ENCODE results near the gene CCL2.

Gene CCL2

GRCh38 chr17:34249061-34249460 lies 6.0 kb upstream of the CCL2 start:
- Histone ChIP-seq H3K23ac (ENCODE audit: low read depth, low read length, poor library complexity) (no peak overlapping the region), H3K4me3 (ENCODE audit: low read length in 2 of 2) (no peak overlapping the region), H3K4ac (ENCODE audit: low read length) (no peak overlapping the region), H3K79me1 (ENCODE audit: low read depth, low read length) (no peaks in the 10 kb centered on the region), H2BK5ac (ENCODE audit: low read length) (no peak overlapping the region), H3K9me3 (replicated peaks in 1 of 2; ENCODE audit: control insufficient read depth in 2 of 2, insufficient read depth in 1 of 2, low read depth in 1 of 2, low read length in 2 of 2) (no peaks in the 10 kb centered on the region), H3K36me3 (replicated peaks in 1 of 2; ENCODE audit: control insufficient read depth in 2 of 2, insufficient read depth in 2 of 2, low read length in 2 of 2) (no peaks in the 10 kb centered on the region), H3K27ac (replicated peaks; ENCODE audit: low read length) (no peak overlapping the region), H2AFZ (ENCODE audit: low read length) (no peak overlapping the region), H3K4me2 (ENCODE audit: insufficient read depth, low read length, poor library complexity, severe bottlenecking) (no peak overlapping the region), H2AK5ac (ENCODE audit: low read depth, low read length) (no peak overlapping the region), H4K8ac (ENCODE audit: low read depth, low read length) (no peak overlapping the region), H2BK15ac (ENCODE audit: low read length) (no peak overlapping the region), H2BK12ac (ENCODE audit: low read length) (no peak overlapping the region), H2BK120ac (ENCODE audit: low read depth, low read length) (no peak overlapping the region), H4K91ac (ENCODE audit: low read depth, low read length, poor library complexity) (no peak overlapping the region), H3K14ac (ENCODE audit: low read length) (no peak overlapping the region), H3K18ac (ENCODE audit: low read length) (no peak overlapping the region), H3K4me1 (ENCODE audit: control insufficient read depth in 2 of 2, insufficient read depth in 1 of 2, low read depth in 1 of 2, low read length in 2 of 2) (peaks cover 0 to 2% of the 10 kb centered on the region in 2 donors), H3K27me3 (ENCODE audit: control insufficient read depth in 3 of 3, insufficient read depth in 3 of 3, low read depth in 1 of 3, low read length in 3 of 3) (no peaks in the 10 kb centered on the region), H3K9ac (ENCODE audit: low read depth, low read length, poor library complexity) (no peak overlapping the region)
- DNase-seq (ENCODE audit: low spot score) = no peak
- no CpG with 5 or more reads among the region's 1 CpG for WGBS, 2 donors (ENCODE audit: extremely low coverage in 2 of 2, insufficient read length in 2 of 2, insufficient replicate concordance in 1 of 2)

DNA sequence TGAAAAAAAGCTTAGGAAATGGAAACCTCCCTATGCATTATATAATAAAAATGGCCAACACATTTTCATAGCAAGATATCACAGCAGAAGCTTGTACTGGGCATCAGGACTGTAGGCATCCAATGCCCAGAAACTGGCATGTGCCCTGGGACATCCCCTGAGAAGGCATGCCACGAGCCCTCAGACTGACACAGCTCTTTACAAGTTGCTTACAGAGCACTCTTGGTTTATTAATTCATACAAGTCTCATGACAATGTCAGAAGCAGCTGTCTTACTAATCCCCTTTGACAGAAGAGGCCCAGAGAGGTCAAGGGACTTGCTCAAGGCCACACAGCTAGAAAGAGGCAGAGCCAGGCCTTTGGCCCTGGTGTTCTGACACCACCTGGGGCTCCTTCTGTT lies 5.6 kb upstream of the CCL2 start:
- Histone ChIP-seq H3K18ac (ENCODE audit: low read length) (no peak overlapping the region), H3K9me3 (replicated peaks in 1 of 2; ENCODE audit: control insufficient read depth in 2 of 2, insufficient read depth in 1 of 2, low read depth in 1 of 2, low read length in 2 of 2) (no peaks in the 10 kb centered on the region), H3K79me1 (ENCODE audit: low read depth, low read length) (no peaks in the 10 kb centered on the region), H4K8ac (ENCODE audit: low read depth, low read length) (no peak overlapping the region), H3K27me3 (ENCODE audit: control insufficient read depth in 3 of 3, insufficient read depth in 3 of 3, low read depth in 1 of 3, low read length in 3 of 3) (no peaks in the 10 kb centered on the region), H3K4me1 (ENCODE audit: control insufficient read depth in 2 of 2, insufficient read depth in 1 of 2, low read depth in 1 of 2, low read length in 2 of 2) (peaks cover 0 to 3% of the 10 kb centered on the region in 2 donors), H2BK120ac (ENCODE audit: low read depth, low read length) (no peak overlapping the region), H4K91ac (ENCODE audit: low read depth, low read length, poor library complexity) (no peak overlapping the region), H2AK5ac (ENCODE audit: low read depth, low read length) (no peak overlapping the region), H2BK5ac (ENCODE audit: low read length) (no peak overlapping the region), H3K23ac (ENCODE audit: low read depth, low read length, poor library complexity) (no peak overlapping the region), H3K14ac (ENCODE audit: low read length) (no peak overlapping the region), H3K4me2 (ENCODE audit: insufficient read depth, low read length, poor library complexity, severe bottlenecking) (no peak overlapping the region), H3K4me3 (ENCODE audit: low read length in 2 of 2) (no peak overlapping the region), H2BK12ac (ENCODE audit: low read length) (no peak overlapping the region), H3K4ac (ENCODE audit: low read length) (no peak overlapping the region), H2AFZ (ENCODE audit: low read length) (no peak overlapping the region), H3K27ac (replicated peaks; ENCODE audit: low read length) (no peak overlapping the region), H3K9ac (ENCODE audit: low read depth, low read length, poor library complexity) (no peak overlapping the region), H3K36me3 (replicated peaks in 1 of 2; ENCODE audit: control insufficient read depth in 2 of 2, insufficient read depth in 2 of 2, low read length in 2 of 2) (no peaks in the 10 kb centered on the region), H2BK15ac (ENCODE audit: low read length) (no peak overlapping the region)
- no CpG with 5 or more reads among the region's 1 CpG for WGBS, 2 donors (ENCODE audit: extremely low coverage in 2 of 2, insufficient read length in 2 of 2, insufficient replicate concordance in 1 of 2)
- no peak for DNase-seq (ENCODE audit: low spot score)

DNA sequence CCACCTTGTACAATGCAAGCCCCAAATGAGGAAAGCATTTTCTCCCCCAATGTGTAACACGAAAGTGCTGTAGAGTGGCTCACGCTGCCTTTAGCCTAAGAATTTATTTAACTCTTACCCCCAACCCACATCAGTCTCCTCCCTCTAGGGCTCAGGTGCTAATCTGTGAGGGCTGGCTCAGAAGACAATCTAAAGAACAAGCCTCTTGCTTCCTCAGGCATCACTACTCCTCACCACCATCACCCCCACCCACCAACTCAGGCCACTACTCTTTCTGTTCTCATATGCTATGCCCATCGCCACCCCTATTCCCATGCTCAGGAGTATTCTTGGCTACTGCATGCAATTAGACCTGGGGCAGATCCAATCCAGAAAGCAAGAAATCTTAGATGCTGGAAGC lies 3.9 kb upstream of the CCL2 start:
- H3K18ac ChIP-seq (ENCODE audit: low read length) = no peak overlapping the region
- H3K27ac ChIP-seq (replicated peaks; ENCODE audit: low read length) = no peak overlapping the region
- H2BK120ac ChIP-seq (ENCODE audit: low read depth, low read length) = no peak overlapping the region
- H3K4me2 ChIP-seq (ENCODE audit: insufficient read depth, low read length, poor library complexity, severe bottlenecking) = no peak overlapping the region
- H3K14ac ChIP-seq (ENCODE audit: low read length) = no peak overlapping the region
- no peak overlapping the region for H2BK15ac ChIP-seq (ENCODE audit: low read length)
- no peak overlapping the region for H2AK5ac ChIP-seq (ENCODE audit: low read depth, low read length)
- peaks cover 0 to 12% of the 10 kb centered on the region in 2 donors for H3K4me1 ChIP-seq (ENCODE audit: control insufficient read depth in 2 of 2, insufficient read depth in 1 of 2, low read depth in 1 of 2, low read length in 2 of 2)
- no peak overlapping the region for H3K4ac ChIP-seq (ENCODE audit: low read length)
- H2AFZ ChIP-seq (ENCODE audit: low read length) = no peak overlapping the region
- no peak overlapping the region for H2BK12ac ChIP-seq (ENCODE audit: low read length)
- H4K91ac ChIP-seq (ENCODE audit: low read depth, low read length, poor library complexity) = no peak overlapping the region
- H3K9ac ChIP-seq (ENCODE audit: low read depth, low read length, poor library complexity) = no peak overlapping the region
- H3K79me1 ChIP-seq (ENCODE audit: low read depth, low read length) = no peaks in the 10 kb centered on the region
- no peak overlapping the region for H3K23ac ChIP-seq (ENCODE audit: low read depth, low read length, poor library complexity)
- no peaks in the 10 kb centered on the region for H3K36me3 ChIP-seq (replicated peaks in 1 of 2; ENCODE audit: control insufficient read depth in 2 of 2, insufficient read depth in 2 of 2, low read length in 2 of 2)
- WGBS, 2 donors (ENCODE audit: extremely low coverage in 2 of 2, insufficient read length in 2 of 2, insufficient replicate concordance in 1 of 2) = no CpG with 5 or more reads among the region's 3 CpGs
- no peaks in the 10 kb centered on the region for H3K9me3 ChIP-seq (replicated peaks in 1 of 2; ENCODE audit: control insufficient read depth in 2 of 2, insufficient read depth in 1 of 2, low read depth in 1 of 2, low read length in 2 of 2)
- H4K8ac ChIP-seq (ENCODE audit: low read depth, low read length) = no peak overlapping the region
- H3K4me3 ChIP-seq (ENCODE audit: low read length in 2 of 2) = no peak overlapping the region
- no peak for DNase-seq (ENCODE audit: low spot score)
- no peak overlapping the region for H2BK5ac ChIP-seq (ENCODE audit: low read length)
- no peaks in the 10 kb centered on the region for H3K27me3 ChIP-seq (ENCODE audit: control insufficient read depth in 3 of 3, insufficient read depth in 3 of 3, low read depth in 1 of 3, low read length in 3 of 3)

DNA sequence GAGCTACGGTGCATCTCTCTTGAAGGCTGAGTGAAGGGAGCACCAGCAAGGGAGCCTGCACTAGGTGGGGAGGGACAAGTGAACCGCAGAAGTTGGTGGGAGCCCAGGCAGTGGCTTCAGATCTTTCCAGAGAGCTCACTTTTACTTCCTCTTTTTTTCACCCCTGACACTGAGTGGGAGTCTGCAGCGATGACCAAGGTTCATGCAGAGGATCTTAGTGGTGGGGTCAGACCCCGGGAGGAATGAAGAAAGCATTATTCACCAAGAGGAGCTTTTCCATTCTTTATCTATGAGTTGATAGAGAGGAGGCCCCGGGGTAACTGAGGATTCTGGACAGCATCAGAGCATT lies 3.0 kb upstream of the CCL2 start:
- H3K18ac ChIP-seq (ENCODE audit: low read length) = no peak overlapping the region
- no peaks in the 10 kb centered on the region for H3K27me3 ChIP-seq (ENCODE audit: control insufficient read depth in 3 of 3, insufficient read depth in 3 of 3, low read depth in 1 of 3, low read length in 3 of 3)
- H3K4me1 ChIP-seq (ENCODE audit: control insufficient read depth in 2 of 2, insufficient read depth in 1 of 2, low read depth in 1 of 2, low read length in 2 of 2) = peaks cover 0 to 12% of the 10 kb centered on the region in 2 donors
- H2AK5ac ChIP-seq (ENCODE audit: low read depth, low read length) = no peak overlapping the region
- H3K4me3 ChIP-seq (ENCODE audit: low read length in 2 of 2) = no peak overlapping the region
- no CpG with 5 or more reads among the region's 5 CpGs for WGBS, 2 donors (ENCODE audit: extremely low coverage in 2 of 2, insufficient read length in 2 of 2, insufficient replicate concordance in 1 of 2)
- no peak overlapping the region for H2BK12ac ChIP-seq (ENCODE audit: low read length)
- no peaks in the 10 kb centered on the region for H3K79me1 ChIP-seq (ENCODE audit: low read depth, low read length)
- H2BK15ac ChIP-seq (ENCODE audit: low read length) = no peak overlapping the region
- H3K9ac ChIP-seq (ENCODE audit: low read depth, low read length, poor library complexity) = no peak overlapping the region
- no peak overlapping the region for H3K4ac ChIP-seq (ENCODE audit: low read length)
- no peak overlapping the region for H2BK5ac ChIP-seq (ENCODE audit: low read length)
- no peak overlapping the region for H4K8ac ChIP-seq (ENCODE audit: low read depth, low read length)
- no peaks in the 10 kb centered on the region for H3K9me3 ChIP-seq (replicated peaks in 1 of 2; ENCODE audit: control insufficient read depth in 2 of 2, insufficient read depth in 1 of 2, low read depth in 1 of 2, low read length in 2 of 2)
- H3K4me2 ChIP-seq (ENCODE audit: insufficient read depth, low read length, poor library complexity, severe bottlenecking) = no peak overlapping the region
- no peak overlapping the region for H3K27ac ChIP-seq (replicated peaks; ENCODE audit: low read length)
- H2AFZ ChIP-seq (ENCODE audit: low read length) = no peak overlapping the region
- no peaks in the 10 kb centered on the region for H3K36me3 ChIP-seq (replicated peaks in 1 of 2; ENCODE audit: control insufficient read depth in 2 of 2, insufficient read depth in 2 of 2, low read length in 2 of 2)
- no peak for DNase-seq (ENCODE audit: low spot score)
- no peak overlapping the region for H3K23ac ChIP-seq (ENCODE audit: low read depth, low read length, poor library complexity)
- no peak overlapping the region for H3K14ac ChIP-seq (ENCODE audit: low read length)
- no peak overlapping the region for H2BK120ac ChIP-seq (ENCODE audit: low read depth, low read length)
- H4K91ac ChIP-seq (ENCODE audit: low read depth, low read length, poor library complexity) = no peak overlapping the region

Measured in neuronal stem cell (in vitro differentiated cells).